Stimulated activated CD4-positive, alpha-beta T cell treated with anti-CD3 and anti-CD28 coated beads, TNF-alpha, amount 100 ng/mL, for 4 hours (primary cell): Measurements from ENCODE around the gene KIAA1614.

Experiments used
- DNase-seq, 3 experiments: peaks; one replicate each; pipeline ENCODE4 v3.0.0-alpha.2; 2020; ENCODE audit warnings: low read depth in 3 of 3

Gene KIAA1614

DNA sequence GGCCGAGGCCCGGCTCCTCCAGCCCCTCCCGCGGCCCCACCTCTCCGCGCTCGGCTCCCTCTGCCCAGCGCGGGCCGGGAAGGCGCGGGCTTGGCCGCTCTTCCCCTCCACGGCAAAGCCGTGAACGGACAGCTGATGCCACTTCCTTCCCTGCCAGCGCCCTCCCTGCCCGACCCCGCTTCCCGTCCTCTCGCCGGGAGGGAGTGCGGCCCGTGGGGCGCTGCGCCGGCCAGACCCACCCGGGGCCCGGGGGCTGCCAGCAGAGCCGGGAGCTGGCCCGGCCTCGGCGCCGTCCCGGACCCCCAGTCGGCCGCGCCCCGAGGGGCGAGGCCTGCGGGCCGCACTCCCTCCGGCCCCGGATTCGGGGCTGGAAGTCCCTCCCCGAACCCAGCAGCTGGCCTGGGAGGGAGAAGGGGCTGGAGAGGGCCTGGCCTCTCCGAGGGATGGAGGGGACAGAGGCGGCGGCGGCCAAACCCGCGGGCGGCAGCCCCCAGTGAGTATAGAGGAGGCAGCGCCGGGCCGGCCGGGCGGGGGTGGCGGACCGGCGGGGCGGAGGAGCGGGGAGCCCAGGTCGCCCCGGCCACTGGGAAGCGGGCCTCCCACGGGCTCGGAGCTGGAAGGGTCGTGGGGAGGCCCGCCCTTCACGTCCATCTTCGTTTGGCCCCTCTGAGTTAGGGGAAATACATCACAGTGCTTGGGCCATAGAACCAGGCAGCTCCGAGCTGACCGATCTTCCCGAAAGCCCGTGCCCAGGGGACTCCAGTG is at the start of gene KIAA1614:
KIAA1614 (plus strand) TSS at position 97 of the 765 bp plus-strand sequence; CDS start at position 444, 347 bp downstream.
- no peak for DNase-seq

DNA sequence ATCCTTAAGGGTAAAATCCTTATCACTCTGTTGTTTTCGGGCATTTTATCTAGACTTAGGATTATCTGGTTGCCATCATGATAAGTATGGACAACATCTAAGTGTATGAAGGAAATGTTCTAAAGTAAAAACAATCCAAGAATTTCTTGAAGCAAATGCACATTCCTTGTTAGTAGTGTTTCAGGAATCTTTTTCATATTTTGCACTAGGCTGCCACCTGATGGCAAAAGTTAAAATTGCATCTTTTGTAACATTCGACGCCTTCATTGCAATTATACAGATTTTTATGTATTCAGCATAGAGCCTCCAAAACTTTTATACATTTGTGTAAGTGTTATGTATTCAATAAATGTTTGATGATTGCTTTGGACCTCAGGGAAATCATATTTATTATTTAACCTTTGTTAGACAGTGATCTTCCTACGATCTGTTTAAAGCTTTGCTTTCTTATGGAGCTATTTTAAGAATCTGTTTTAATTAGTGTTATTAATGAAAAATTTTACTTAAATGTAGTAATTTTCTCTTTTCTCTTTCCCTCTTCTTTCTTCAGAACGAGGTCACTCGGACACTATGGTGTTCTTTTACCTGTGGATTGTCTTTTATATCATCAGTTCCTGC is 49.4 kb upstream of the KIAA1614 start:
- no peak for DNase-seq

DNA sequence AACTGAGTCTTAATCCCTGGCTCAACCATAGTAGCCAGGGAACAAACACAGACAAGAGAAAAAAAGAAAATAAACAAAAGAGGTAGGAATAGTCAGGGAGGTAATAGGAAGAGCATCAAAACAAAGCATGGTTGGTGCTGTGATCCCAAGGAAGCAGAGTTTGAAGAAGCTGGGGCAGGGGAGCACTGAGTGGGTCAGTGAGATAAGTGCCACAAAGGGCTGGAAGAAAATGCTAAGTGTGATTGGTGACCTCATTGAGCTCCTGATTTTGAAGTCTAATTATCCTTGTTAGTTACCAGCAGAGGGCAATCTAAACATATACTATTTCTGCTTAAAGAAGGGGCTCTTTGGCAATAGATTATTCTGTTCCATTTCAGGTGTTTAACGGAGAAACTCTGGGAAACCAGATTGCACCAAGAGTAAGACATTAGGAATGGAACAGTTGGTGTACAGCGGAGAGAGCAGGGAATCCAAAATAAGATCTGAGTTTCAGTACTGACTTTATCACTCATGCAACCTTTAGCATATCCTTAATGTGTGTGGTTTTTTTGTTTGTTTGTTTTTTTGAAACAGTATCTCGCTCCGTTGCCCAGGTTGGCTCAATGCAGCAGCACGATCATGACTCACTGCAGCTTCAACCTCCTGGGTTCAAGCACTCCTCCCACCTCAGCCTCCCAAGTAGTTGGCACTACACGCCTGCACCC is 30.7 kb upstream of the KIAA1614 start:
- no peak for DNase-seq

DNA sequence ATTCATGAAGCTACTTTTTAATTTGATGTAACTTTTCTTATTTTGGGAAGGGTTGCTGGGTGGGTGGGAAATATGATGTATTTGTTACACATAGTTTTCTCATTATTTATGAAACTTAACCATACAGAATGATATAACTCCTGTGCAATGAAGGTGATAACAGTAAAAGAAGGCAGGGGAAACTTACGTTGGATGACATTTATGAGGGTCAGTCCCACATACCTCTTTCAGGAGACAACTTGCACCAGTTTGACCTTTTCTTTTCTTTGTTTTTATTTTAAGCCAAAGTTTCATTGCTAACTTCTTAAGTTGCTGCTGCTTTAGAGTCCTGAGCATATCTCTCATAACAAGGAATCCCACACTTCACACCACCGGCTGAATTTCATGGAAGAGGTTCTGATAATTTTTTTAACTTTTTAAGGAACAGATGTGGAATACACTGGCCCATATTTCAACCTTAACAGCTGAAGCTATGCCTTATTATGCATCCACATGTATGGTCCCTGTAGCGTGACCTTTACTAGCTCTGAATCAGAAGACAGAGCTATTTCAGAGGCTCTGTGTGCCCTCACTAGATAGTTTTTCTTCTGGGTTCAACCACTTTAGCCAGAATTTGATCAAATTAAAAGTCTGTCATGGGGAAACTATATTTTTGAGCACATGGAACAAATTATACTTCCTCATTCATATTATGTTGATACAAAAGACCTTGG is 28.0 kb upstream of the KIAA1614 start:
- DNase-seq = no peak

DNA sequence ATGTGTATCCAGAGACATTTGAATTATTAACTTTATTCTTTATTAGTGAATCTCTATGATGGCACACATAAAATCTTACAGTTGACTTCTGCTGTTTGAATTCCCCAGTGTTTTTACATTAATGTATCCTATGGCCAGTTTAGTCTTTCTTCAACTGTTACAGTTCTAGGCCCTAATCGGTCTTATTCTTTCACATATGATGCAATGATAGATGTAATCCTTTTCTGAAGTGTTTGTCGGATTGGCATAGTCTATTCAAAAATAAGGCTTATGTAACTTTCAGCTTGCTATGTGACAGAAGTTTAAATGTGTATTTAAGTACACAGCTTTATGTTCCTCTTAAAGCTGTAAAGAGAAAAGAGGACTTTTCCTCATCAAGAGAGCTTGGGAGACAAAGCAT is 26.4 kb upstream of the KIAA1614 start:
- DNase-seq = no peak

- DNase-seq = no peak
Observed at GRCh38 chr1:180887841-180888240, 24.9 kb upstream of the KIAA1614 start.

GRCh38 chr1:180888870-180889269 is 23.8 kb upstream of the KIAA1614 start:
- no peak for DNase-seq

- DNase-seq = no peak
Observed at GRCh38 chr1:180889325-180889724, 23.4 kb upstream of the KIAA1614 start.

DNA sequence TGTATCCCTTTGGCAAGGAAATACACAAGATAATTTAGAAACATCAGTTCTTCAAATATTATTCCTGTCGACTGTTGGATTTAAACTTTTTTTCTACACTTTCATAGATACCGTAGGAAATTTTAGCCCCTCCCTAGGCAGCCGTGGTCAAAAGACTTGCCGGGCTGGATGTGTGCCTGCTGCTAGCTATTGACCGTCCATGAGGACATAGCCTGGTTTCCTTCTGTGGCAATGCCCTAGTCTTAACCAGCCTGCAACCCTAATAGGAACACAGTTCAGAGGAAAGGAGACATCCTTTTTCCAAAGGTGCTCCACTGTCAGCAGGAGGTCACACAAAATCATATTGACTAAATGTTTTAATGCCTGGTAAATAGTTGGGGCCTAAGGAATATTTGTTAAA is 20.4 kb upstream of the KIAA1614 start:
- DNase-seq = no peak

DNA sequence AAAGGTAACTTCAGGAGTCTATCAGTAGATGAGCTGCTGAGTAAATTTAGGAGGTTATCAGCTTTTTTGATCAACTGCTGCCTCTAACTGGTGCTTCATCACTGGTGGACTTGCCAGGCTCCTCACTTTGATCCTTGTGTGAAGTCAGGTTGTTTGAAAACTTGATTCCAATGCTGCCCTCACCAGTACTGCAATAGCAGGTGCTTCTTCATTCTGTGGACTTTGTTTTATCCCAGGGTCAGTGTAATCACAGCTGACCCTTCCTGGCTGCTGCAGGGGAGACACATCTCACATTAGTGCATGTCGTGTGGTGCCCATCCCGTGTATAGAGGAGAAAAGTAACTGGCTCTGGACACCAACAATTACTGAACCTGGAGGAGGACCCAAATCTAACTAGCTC is 20.0 kb upstream of the KIAA1614 start:
- no peak for DNase-seq

DNA sequence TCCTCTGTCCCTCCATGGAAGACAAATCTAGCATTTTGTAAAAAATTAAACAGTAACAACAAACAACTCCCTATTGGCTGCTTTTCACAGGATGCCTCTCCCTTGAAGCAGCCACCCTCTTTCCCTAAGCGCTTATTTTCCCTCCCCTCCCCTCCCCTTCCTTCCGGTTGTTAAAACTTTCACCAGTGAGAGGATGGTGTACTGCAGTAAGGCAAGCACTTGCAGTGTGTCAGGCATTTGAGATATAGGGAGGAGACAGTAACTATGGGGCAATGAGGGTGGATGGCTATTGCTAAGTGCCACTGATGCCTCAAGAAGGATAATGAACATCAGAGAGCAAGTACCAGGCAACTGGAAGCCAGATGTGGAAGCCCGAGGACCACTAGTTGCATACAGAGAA is 19.1 kb upstream of the KIAA1614 start:
- DNase-seq = no peak

DNA sequence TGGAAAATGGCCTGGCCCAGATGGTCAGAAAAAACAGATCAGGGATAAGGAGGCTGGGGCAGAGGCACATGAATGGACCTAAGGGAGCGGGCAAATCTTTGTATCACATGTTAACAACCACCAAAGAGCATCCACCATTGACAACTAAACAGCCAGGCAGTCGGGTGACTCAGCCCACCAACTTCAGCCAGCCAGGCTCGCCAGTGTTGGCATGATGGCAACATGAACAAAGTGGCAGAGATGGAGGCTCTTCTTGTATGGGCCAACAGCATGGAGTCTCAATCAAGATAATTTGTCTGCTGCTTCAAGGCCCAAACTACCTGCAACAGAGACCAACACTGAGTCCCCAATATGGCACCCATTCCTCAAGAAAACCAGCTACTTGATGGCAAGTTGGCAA is 16.5 kb upstream of the KIAA1614 start:
- DNase-seq = no peak

GRCh38 chr1:180898441-180899219 is 14.1 kb upstream of the KIAA1614 start:
- no peak for DNase-seq

GRCh38 chr1:180899262-180899661 is 13.4 kb upstream of the KIAA1614 start:
- no peak for DNase-seq

- no peak for DNase-seq
Observed at GRCh38 chr1:180901076-180901990, 11.4 kb upstream of the KIAA1614 start.

GRCh38 chr1:180902541-180902940 is 10.2 kb upstream of the KIAA1614 start:
- DNase-seq = no peak

DNA sequence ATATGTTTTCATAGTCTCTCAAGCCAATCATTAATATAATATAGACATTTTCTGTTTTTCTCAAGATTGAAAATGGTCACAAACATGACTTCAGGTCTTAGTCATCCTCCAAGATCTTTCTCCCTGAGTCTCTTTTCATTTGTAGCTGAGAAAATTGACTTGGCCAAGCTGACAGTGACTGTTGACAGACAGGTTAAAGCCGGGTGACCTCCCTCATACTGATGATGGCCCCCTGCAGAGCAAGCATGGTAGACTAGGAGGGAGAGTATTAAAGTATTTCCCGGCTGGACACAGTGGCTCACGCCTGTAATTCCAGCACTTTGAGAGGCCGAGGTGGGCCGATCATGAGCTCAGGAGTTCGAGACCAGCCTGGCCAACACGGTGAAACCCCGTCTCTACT is 6.8 kb upstream of the KIAA1614 start:
- no peak for DNase-seq

DNA sequence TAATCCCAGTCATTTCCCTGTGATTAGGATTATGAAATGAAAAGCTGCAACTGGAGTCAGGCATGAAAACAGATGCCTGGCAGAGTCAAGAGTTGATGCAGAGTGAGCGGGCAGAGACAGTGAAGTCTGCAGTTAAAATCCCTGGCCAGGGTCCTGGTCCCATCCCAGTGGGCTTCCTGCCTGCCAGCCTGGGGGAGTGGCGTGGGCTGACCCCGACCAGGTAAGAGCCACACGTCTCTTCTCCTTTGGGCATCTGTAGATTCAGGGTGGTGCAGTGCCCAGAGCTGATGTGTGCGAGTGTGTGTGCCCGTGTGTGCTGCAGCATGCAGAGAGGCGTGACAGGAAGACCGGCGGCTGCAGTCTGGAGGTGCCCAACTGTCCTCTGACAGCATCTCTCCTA is 6.2 kb upstream of the KIAA1614 start:
- no peak for DNase-seq

DNA sequence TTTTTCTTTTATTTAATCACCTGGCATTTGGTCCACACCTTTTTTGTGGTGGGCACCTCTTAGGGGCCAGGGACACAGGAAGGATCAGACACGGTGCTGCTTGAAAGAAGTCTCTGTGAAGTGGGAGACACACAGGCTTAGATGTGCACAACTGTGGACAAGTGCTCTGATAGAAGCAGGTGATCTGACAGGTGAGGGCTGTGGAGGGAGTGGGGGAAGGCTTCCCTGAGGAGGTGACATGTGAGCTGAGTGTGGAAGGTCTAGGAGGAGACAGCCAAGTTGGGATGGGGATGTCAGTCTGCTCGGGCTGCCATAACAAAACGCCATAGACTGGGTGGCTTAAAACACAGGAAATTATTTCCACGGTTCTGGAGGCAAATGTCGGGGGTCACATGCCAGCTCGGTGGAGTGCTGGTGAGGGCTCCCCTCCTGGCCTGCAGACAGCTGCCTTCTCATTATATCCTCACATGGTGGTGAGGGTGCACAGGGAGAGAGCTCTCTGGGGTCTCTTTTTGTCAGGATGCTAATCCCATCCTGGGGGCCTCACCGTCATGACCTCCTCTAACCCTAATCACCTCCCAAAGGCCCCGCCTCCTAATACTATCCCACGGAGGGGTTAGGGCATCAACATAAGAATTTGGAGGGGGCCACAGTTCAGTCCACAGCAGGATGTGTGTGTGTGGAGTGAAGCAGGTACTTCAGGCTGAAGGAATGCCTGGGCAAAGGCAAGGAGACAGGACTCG is 5.2 kb upstream of the KIAA1614 start:
- DNase-seq = no peak
